HG03442 (cell line): Measurements from ENCODE around the gene OR51T1.
"Not testable (repeated sequence)": the region's sequence is repeated elsewhere in the genome, so short reads cannot be mapped to it uniquely, and the experiment has no call there.

ENCODE experiments used
- ATAC-seq: cut with Tn5 transposase; IDR thresholded peaks from one replicate; pipeline ENCODE4 v1.9.1; 2021; ENCODE audit warnings: mild to moderate bottlenecking, moderate library complexity; ENCODE audit not compliant: unreplicated experiment

Gene OR51T1, protein sequence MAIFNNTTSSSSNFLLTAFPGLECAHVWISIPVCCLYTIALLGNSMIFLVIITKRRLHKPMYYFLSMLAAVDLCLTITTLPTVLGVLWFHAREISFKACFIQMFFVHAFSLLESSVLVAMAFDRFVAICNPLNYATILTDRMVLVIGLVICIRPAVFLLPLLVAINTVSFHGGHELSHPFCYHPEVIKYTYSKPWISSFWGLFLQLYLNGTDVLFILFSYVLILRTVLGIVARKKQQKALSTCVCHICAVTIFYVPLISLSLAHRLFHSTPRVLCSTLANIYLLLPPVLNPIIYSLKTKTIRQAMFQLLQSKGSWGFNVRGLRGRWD

DNA sequence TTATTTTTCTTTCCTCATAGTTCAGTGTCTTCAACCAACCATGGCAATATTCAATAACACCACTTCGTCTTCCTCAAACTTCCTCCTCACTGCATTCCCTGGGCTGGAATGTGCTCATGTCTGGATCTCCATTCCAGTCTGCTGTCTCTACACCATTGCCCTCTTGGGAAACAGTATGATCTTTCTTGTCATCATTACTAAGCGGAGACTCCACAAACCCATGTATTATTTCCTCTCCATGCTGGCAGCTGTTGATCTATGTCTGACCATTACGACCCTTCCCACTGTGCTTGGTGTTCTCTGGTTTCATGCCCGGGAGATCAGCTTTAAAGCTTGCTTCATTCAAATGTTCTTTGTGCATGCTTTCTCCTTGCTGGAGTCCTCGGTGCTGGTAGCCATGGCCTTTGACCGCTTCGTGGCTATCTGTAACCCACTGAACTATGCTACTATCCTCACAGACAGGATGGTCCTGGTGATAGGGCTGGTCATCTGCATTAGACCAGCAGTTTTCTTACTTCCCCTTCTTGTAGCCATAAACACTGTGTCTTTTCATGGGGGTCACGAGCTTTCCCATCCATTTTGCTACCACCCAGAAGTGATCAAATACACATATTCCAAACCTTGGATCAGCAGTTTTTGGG, at the start of gene OR51T1:
Gene OR51T1 (plus strand): TSS at position 41 of the 641 bp plus-strand sequence. CDS start 0 bp downstream, at position 41.
- no peak for ATAC-seq

DNA sequence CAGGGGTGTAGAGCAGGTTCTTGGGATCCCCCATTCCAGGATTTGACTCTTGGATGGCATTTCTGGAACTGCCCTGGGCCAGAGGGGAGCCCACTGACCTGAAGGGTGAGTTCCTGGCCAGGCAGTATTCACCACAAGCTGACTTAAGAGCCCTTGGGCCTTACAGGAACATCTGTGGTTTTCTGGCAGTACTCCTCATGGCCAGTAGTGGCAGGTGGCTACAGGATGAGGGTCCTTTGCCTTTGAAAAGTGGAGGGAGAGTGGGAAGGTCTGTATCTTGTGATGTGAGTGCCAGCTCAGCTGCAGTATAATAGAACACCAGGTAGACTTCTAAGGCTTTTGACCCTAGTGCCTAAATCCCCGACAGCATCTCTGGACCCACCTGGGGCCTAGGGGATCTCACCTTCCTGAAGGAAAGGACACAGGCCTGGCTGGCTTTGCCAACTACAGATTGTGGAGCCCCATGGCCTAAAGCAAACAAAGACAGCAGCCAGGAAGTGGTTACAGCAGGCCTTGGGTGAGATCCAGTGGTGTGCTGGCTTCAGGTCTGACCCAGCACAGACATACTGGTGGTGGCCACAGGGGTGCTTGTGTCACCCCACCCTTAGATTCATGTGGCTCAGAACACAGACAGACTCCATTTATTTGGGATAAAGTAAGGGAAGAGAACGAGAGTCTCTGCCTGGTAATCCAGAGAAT, 41.7 kb upstream of the OR51T1 start:
- no peak for ATAC-seq

DNA sequence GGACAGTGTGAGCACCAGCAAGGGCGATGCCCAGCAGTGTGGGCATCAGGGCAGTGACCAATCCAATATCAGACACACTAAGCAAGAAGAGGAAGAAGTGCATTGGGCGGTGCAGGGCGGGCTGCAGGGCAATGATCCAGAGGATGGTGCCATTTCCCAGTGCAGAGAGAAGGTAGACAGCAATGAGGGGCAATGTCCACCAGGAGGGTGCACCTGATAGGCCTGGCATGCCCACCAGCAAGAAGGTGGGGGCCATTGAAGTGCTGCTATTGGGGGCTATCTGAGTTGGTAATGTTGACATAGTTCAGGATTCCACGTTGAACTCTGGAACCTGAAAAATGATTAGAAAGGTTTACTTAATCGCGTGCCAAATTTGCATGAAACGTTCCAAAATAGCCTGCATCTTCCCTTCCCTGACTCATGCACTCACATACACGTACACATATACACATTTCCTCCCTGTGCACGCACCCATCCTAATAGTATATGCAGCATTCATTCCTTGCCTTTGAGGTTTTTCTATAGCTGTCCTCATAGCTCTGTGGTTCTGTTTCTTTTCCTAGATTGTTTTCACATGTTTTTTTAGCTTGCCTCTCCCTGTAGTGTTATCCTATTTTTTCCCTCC, 32.7 kb upstream of the OR51T1 start, which contains the start of gene OR51S1:
Gene OR51S1 (minus strand): TSS at position 301 of the 625 bp plus-strand sequence. CDS start 0 bp downstream, at position 301.
- no peak for ATAC-seq

DNA sequence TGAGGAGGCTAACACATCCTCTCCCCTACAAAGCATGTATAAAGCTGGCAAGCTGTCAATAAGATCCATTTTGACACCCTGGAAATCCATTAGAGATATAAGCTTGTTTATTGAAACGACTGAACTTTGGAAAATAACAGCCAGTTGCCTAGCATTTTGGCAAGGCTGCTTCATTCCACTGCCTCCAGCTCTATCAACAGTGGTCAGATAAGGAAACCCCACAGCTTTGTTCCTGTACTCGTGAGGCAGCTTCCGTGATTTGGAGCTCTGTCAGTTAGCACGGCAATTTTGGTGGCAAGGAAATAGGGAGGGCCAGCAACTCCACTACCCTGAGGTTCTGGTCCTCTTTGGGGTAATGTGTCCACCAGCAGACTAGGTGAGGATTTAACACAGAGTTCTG, 30.7 kb upstream of the OR51T1 start:
- no peak for ATAC-seq

DNA sequence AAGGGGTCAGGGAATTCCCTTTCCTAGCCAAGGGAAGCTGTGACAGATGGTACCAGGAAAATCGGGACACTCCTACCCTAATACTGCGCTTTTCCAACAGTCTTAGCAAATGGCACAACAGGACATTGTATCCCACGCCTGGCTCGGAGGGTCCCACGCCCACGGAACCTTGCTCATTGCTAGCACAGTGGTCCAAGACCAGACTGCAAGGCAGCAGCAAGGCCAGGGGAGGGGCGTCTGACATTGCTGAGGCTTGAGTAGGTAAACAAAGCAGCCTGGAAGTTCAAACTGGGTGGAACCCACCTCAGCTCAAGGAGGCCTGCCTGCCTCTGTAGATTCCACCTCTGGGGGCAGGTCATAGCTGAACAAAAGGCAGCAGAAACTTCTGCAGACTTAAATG, 27.4 kb upstream of the OR51T1 start:
- ATAC-seq = not testable (repeated sequence)

DNA sequence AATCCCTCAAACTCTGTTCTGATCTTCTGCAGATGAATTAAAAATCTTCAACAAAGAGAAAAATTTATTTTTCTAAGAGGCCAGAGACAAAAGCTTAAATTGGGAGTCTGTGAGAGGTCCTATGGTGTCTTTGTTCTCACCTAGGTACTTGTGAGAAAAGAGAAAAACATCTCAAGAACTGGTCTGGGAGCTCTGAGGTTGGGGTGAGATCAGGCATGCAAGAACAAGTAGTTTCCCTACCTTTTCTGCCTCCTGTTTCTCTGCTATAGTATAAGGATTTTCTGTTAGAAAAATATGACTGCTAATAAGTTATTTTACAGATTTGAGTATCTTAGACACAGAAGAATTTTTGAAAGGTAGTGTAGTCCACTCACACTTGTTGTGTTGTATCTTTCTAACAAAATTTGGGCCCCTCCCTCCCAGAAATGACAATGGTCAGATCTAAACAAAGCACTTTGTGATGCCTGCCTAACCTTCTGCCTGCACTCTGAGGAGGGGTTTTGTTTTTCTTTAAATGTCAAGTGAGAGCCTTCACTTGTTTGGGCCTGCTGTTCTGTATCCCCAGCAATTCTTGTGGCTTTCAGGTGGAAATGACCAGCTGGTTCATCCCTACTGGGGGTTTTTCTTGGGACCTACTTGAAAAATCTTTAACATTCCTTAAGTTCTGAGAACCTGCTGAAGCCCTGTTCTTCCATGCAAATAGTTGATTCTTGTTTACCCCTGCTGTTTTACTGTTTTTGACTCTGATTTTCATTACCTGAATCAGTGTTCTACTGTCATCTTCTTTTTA, 19.1 kb upstream of the OR51T1 start:
- no peak for ATAC-seq

DNA sequence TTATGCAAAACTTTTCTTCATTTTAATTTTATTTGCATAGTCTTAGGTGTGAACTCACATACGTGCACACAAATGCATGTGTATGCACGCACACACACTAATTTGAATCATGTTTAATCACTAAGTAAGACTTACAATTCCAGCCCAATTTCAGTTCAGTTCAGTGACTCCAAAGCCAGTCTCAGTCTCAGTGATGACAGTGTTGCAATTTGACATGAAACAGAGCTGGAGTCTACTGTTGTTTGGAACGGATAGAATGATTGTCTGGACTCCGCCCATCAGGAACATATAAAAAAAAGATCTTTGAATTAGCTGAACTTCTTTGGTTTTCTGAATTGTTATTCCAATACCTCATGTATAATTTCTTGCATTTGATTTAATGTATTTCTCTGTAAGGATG, 17.8 kb upstream of the OR51T1 start:
- no peak for ATAC-seq

DNA sequence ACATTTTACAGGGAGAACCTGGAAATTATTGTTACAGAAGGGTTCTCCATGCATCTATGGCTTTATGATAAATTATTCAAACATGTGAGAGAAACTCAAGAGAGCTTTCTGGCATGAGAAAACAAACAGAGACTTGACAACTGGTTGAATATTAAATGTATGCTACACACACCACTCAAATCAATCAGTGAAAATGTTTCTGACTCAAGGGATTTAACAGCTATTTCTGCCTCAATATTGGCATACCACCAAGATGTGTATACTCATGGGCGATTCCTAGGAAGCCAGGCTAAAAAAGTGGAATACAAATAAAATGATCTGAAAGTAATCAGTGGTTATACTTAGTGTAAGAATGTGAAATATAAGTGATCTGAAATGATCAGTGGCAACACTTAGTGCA, 15.8 kb upstream of the OR51T1 start:
- ATAC-seq = no peak

DNA sequence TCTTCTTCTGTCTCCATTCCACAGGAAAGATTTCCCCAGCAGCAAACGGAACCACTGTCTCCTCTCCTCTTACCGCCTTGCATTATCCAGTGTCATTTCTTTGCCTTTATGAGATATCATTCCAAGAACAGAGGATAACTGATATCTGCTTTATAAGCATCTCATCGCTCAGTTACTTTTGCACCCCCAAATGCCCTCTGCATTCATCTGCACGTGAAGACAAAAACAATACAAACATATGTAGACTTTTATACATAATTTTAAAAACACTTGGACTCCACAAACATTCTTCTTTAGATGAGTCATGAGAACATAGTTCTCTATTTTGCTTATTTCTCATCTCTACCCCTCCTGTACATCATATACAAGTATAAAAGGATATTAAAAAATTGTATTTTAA, 512 bp upstream of the OR51T1 start:
- no peak for ATAC-seq

DNA sequence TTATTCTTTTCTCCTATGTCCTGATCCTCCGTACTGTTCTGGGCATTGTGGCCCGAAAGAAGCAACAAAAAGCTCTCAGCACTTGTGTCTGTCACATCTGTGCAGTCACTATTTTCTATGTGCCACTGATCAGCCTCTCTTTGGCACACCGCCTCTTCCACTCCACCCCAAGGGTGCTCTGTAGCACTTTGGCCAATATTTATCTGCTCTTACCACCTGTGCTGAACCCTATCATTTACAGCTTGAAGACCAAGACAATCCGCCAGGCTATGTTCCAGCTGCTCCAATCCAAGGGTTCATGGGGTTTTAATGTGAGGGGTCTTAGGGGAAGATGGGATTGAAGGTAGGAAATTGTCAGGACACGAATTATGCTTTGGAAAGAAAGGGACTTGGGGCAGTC, 843 bp downstream of the OR51T1 start:
- no peak for ATAC-seq

DNA sequence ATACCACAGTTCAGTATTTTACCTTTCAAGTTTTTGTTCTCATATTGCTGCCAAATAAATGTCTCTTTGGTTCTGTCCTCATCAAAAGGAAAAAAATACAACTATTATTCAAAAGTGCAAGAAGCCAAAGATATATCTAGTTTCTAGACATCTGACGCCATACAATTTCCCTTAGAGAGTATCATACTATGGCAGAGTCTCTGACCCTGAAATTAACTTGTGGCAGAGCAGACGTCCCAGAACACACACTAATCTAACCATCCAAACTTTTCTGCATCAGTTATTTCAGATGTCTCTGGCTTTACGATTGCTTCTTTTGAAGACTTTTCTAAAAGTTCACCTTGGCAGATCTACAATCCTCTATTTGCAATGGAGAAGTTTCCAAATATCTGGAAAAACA, 2.7 kb downstream of the OR51T1 start:
- ATAC-seq = no peak

DNA sequence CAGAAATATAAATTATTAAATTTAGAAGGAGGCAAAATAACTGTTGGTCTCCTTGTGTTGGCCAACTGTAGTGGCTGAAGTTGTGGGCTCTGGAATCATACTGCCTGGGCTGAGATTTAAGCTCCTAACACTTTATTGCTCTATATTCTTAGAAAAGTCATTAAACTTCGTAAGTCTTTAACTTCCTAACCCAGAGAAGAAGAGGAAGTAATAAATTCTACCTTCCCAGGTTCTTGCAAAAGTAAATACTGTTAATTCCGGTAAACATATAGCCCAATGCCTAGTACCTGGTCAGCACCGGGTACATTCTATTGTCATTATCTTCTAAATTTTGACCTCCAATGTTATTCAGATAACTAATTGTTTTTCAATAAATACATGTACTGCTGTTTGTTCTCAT, 4.5 kb downstream of the OR51T1 start:
- ATAC-seq = no peak

DNA sequence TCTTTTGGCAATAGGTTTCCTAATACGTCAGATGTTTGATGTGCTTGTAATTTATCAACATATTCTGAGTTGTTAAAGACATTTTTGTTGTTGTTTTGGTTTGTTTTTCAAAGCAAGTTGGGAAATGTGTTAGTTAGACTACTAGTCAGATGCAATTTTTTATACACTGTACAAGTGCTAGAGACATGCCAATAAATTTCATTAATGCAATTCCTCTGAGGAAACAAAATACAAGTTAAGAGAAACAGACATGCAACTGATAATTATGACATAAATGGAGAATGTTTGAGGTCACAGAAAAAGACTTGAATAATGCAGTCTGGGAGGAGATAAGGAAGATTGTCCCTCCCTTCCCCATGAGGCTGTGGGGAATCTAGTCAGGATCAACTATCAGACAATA, 5.9 kb downstream of the OR51T1 start:
- ATAC-seq = no peak

DNA sequence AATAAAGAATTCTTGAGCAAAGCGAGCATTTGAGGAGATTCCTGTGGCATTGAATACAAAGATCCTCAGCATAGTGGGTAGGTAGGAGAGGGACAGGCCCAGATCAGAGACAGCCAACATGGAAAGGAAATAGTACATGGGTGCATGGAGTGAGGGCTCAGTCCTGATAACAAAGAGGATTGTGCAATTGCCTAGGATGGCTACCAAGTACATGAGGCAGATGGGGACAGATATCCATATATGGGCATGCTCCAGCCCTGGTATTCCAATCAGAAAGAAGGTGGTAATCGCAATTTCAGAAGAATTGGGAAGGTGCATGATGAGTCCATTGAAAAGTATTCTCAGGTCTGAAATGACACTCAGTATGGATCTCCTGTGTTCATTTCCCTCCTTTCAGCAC, 8.6 kb downstream of the OR51T1 start:
- no peak for ATAC-seq

DNA sequence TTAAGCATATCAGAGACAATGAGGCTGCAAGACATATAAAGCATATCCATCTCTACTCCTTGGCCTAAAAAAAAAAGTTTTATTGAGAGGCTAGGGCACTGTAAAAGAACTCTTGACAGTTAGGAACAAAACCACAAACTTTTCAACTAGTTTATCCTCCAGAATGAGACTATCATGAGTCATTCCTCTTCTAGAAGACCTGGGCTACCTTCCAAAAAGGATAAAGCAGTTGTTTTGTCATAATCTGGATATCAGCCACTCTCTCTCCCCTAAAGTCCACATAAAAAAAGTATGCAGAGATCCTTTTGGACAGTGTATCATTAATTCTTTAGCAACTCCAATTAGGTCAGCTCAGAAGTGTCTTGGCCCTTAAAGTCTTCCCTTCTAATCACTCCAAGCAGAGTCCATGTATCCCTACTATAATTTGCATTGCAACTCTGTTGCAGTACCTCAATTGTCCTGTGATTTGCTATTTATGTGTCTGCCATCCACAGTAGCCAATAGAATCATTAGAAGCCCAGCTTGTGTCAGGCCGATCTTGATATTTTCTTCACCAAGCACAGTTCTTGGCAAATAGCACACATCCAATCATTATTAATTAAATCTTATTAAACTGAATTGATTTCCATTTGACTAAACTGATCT, 10.4 kb downstream of the OR51T1 start:
- no peak for ATAC-seq

DNA sequence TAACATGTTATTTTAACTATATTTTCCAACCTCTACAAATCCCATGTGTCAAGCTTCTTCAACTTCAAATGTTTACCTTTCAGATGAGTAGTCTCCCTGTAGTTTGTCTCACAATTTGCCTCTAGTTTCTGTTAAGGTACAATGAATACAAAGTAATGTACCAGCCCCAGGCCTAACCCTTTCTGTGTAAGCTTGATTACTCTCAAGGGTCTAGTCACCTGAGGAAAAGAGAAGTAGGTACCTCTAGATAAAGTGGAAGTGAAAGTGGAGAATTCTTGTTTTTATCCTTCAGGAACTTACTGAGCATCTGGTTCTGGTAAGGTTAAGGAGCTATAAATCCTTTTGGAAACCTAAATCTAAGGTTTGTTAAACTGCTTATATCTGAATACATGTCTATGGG, 21.8 kb downstream of the OR51T1 start, which contains the start of gene OR51A7:
Gene OR51A7 (plus strand): TSS at position 300 of the 400 bp plus-strand sequence. CDS start 3,587 bp downstream, outside the sequence.
- ATAC-seq = no peak

DNA sequence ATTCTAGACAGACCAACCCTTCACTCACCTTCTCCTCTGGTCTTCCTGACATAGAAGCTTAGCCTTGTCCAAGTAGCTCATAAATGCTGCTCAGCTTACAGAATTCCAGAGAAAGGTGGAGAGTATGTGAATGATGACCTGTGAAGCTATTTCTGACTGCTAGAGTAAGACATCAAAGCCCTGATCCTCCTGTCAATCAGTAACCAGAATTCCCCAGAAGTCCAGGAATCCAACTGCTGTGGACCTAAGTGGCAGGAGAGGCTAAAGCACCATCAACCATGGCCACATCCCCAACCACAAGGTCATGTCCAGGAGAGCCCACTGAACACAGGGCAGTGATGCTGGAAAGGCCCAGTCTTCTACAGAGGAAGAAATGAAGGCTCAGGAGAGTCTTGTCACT, 34.9 kb downstream of the OR51T1 start:
- ATAC-seq = no peak

DNA sequence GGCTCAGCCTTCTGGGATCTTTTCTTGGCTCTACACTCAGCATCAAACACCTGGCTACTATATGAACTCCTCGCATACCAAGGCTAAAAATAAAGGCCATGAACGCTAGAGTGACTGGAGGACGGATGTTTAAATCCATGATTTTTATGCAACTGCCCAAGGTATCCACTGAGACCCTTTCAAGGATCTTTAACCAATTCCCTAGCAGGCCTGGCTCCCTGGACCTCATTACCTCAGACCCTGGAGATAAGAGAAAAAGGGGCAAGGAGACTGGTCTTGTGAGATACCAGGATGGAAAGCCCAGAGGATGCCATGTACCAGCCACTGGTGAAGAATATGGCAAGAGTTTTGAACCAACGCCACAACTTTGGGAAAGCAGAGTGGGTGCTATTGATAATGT, 37.5 kb downstream of the OR51T1 start, which contains the start of gene OR51G2:
Gene OR51G2 (minus strand): TSS at position 101 of the 400 bp plus-strand sequence. CDS start 3,687 bp downstream, outside the sequence.
- ATAC-seq = no peak

DNA sequence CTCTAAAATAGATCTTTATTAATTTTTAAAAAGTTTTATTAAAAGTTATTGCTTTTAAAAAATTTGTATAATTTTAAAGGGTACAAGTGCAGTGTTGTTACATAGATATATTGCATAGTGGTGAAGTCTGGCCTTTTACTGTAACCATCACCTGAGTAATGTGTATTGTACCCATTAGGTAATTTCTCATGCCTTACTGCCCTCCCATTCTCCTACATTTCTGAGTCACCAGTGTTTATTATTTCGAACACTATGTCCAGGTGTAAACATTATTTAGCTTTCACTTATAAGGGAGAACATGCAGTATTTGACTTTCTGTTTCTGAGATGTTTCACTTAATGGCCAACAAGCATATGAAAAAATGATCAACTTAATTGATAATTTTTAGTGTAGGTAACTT, 40.1 kb downstream of the OR51T1 start:
- ATAC-seq = no peak

DNA sequence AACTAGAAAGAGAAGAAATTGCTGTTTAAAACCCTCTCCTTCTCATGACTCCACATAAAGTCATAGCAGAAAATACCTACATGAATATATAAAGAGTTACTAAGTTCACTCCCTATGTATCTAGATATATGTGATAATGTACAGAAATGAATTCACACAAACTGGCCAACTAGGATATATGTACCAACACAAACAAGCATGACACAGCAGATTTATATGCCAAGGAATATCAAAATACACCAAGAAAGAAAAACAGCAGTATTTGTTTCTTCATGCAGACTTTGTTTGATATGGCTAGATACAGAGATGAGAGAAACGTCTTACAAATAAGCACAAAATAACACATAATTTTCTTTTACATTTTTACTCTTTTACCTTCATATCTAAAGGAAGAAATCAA, 40.6 kb downstream of the OR51T1 start:
- no peak for ATAC-seq
